ENCODE measurements around the gene RUNX3.

RUNX3 gene

DNA sequence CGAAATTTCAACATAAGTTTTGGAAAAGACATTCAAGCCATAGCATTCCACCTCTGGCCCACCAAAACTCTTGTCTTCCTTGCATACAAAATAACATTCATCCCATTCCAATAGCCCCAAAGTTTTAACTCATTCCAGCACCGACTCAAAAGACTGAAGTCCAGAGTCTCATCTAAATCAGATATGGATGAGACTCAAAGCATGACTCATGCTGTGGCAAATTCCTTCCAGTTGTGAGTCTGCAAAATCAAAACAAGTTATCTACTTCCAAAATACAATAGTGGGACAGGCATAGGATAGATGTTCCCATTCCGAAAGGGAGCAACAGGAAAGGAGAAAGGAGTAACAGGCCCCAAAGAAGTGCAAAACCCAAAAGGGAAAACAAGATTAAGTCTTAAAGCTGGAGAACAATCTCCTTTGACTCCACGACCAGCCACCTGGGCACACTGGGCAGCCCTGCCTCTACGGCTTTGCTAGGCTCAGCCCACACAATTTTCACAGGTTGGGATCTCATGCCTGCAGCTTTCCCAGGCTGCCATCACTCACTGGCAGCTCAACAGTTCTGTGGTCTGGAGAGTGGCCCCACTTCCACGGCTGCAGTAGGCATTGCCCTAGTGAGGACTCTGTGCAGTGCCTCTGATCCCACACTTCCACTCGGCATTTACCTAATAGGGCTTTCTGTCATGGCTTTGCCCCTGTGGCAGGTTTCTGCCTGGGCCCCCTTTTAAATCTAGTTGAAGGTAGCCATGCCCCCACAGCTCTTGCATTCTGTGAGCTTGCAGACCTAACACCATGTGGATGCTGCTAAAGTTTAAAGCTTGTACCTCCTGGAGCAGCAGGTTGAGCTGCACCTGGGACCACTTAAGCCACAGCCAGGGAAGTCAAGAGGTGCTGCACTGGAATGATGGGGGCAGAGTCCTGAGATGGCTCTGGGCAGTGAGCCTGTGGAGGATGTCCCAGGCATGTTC lies 51.0 kb downstream of the RUNX3 start:
- TF ChIP-seq, protein P1, sequence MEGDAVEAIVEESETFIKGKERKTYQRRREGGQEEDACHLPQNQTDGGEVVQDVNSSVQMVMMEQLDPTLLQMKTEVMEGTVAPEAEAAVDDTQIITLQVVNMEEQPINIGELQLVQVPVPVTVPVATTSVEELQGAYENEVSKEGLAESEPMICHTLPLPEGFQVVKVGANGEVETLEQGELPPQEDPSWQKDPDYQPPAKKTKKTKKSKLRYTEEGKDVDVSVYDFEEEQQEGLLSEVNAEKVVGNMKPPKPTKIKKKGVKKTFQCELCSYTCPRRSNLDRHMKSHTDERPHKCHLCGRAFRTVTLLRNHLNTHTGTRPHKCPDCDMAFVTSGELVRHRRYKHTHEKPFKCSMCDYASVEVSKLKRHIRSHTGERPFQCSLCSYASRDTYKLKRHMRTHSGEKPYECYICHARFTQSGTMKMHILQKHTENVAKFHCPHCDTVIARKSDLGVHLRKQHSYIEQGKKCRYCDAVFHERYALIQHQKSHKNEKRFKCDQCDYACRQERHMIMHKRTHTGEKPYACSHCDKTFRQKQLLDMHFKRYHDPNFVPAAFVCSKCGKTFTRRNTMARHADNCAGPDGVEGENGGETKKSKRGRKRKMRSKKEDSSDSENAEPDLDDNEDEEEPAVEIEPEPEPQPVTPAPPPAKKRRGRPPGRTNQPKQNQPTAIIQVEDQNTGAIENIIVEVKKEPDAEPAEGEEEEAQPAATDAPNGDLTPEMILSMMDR (IDR thresholded peaks at IDR 0.05; ENCODE audit: low read depth, low read length, poor library complexity, severe bottlenecking) = no peak
- TF ChIP-seq EZH2phosphoT487 (IDR thresholded peaks at IDR 0.05; ENCODE audit: borderline replicate concordance, low read length) = no peak
- Histone ChIP-seq H3K27me3 (ENCODE audit: control insufficient read depth, low read length) (peaks cover 32% of the 10 kb centered on the region), H3K79me2 (ENCODE audit: control insufficient read depth, low read length) (no peaks in the 10 kb centered on the region)

DNA sequence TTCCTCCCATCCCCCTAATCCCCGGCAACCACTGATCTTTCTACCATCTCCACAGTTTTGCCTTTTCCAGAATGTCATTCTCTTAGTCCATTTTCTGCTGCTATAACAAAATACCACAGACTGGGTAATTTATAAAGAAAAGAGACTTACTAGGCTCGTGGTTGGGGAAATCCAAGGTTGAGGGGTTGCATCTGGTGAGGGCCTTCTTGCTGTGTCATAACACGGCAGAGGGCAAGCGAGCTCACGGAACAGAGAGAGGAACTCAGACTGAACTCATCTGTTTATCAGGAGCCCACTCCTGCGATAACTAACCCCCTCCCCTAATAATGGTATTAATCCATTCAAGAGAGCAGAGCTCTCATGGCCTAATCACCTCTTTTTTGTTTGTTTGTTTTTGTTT lies 52.0 kb downstream of the RUNX3 start:
- Histone ChIP-seq H3K4me2 (ENCODE audit: low read length) (no peak overlapping the region), H3F3A (ENCODE audit: control insufficient read depth, insufficient read depth) (no peaks in the 10 kb centered on the region), H3K9me2 (replicated peaks; ENCODE audit: control insufficient read depth, low read length) (no peaks in the 10 kb centered on the region), H3K27ac (ENCODE audit: low read depth, low read length) (no peak overlapping the region), H3K27me3 (ENCODE audit: control insufficient read depth, low read length) (peaks cover 25% of the 10 kb centered on the region; the same call in 1 of the 2 replicates), H3K4me3 (ENCODE audit: low read length) (no peak overlapping the region), H3K9me3 (ENCODE audit: control insufficient read depth, insufficient read depth, low read length) (no peaks in the 10 kb centered on the region), H3K36me3 (ENCODE audit: control insufficient read depth, low read length) (no peaks in the 10 kb centered on the region), H3K79me2 (ENCODE audit: control insufficient read depth, low read length) (no peaks in the 10 kb centered on the region), H3K4me1 (ENCODE audit: control insufficient read depth, low read length) (no peaks in the 10 kb centered on the region), H4K20me1 (ENCODE audit: control insufficient read depth, insufficient read depth, low read depth, low read length) (no peaks in the 10 kb centered on the region)
- no peak for TF ChIP-seq EZH2phosphoT487 (IDR thresholded peaks at IDR 0.05; ENCODE audit: borderline replicate concordance, low read length)
- TF ChIP-seq, protein P1 (IDR thresholded peaks at IDR 0.05; ENCODE audit: low read depth, low read length, poor library complexity, severe bottlenecking) = no peak

More for the DNA sequence above, 51.0 kb downstream of the RUNX3 start:
- Histone ChIP-seq H3K4me3 (ENCODE audit: low read length) (no peak overlapping the region), H3K36me3 (ENCODE audit: control insufficient read depth, low read length) (no peaks in the 10 kb centered on the region), H4K20me1 (ENCODE audit: control insufficient read depth, insufficient read depth, low read depth, low read length) (no peaks in the 10 kb centered on the region), H3K4me2 (ENCODE audit: low read length) (no peak overlapping the region), H3K4me1 (ENCODE audit: control insufficient read depth, low read length) (no peaks in the 10 kb centered on the region), H3K27ac (ENCODE audit: low read depth, low read length) (no peak overlapping the region), H3F3A (ENCODE audit: control insufficient read depth, insufficient read depth) (no peaks in the 10 kb centered on the region), H3K9me3 (ENCODE audit: control insufficient read depth, insufficient read depth, low read length) (no peaks in the 10 kb centered on the region), H3K9me2 (replicated peaks; ENCODE audit: control insufficient read depth, low read length) (no peaks in the 10 kb centered on the region)

DNA sequence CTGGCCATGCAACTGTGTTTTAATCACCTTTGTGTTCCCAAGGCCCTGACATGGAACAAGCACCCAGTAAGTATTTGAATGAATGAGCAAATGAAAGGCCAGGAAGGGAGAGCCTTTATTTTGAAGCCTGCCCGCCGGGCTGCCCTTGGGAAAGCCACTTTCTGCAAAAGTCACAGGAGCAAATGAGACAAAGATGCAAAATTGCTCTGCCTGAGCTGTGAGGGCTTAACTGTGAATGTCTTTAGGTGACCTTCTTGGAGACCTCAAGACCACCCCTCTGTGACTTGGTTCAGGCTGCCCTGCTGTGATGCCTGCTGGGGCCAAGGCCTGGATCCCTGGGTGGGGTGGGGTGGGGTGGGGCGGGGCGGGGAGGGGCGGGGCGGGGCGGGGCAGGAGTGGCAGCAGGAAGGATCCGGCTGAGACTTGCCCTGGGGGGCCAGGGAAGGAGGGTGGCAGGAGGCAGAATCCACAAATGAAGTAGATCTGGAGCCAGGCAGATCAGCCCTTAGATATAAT lies 54.0 kb downstream of the RUNX3 start:
- no peak for TF ChIP-seq EZH2phosphoT487 (IDR thresholded peaks at IDR 0.05; ENCODE audit: borderline replicate concordance, low read length)
- TF ChIP-seq, protein P1 (IDR thresholded peaks at IDR 0.05; ENCODE audit: low read depth, low read length, poor library complexity, severe bottlenecking) = no peak
- Histone ChIP-seq H3K4me1 (ENCODE audit: control insufficient read depth, low read length) (peaks cover 3% of the 10 kb centered on the region), H3K9me3 (ENCODE audit: control insufficient read depth, insufficient read depth, low read length) (no peaks in the 10 kb centered on the region)

More for the DNA sequence above, 54.0 kb downstream of the RUNX3 start:
- H3K27me3 ChIP-seq (ENCODE audit: control insufficient read depth, low read length) = peaks cover 16% of the 10 kb centered on the region; the same call in 1 of the 2 replicates
- H3K27ac ChIP-seq (ENCODE audit: low read depth, low read length) = no peak overlapping the region
- H3K9me2 ChIP-seq (replicated peaks; ENCODE audit: control insufficient read depth, low read length) = no peaks in the 10 kb centered on the region
- H3K36me3 ChIP-seq (ENCODE audit: control insufficient read depth, low read length) = no peaks in the 10 kb centered on the region
- no peak overlapping the region for H3K4me2 ChIP-seq (ENCODE audit: low read length)
- no peak overlapping the region for H3K4me3 ChIP-seq (ENCODE audit: low read length)
- H4K20me1 ChIP-seq (ENCODE audit: control insufficient read depth, insufficient read depth, low read depth, low read length) = no peaks in the 10 kb centered on the region
- no peaks in the 10 kb centered on the region for H3K79me2 ChIP-seq (ENCODE audit: control insufficient read depth, low read length)
- H3F3A ChIP-seq (ENCODE audit: control insufficient read depth, insufficient read depth) = no peaks in the 10 kb centered on the region
